GM23248 (cell line): ENCODE data around the gene IL6R.

ENCODE experiments used
- EZH2 ChIP-seq: fragments of 200-600 bp; sonication (generic); IDR thresholded peaks from 2 replicates; pipeline ENCODE4 v1.6.1; 2018; ENCODE audit warnings: antibody characterized with exemption, mild to moderate bottlenecking; ENCODE audit not compliant: insufficient read depth, poor library complexity, severe bottlenecking
- EZH2phosphoT487 ChIP-seq: fragments of 200-600 bp; sonication (generic); IDR thresholded peaks from 2 replicates; pipeline ENCODE4 v1.6.1; 2018; ENCODE audit warnings: antibody characterized with exemption, moderate library complexity, mild to moderate bottlenecking, low read depth; ENCODE audit not compliant: insufficient read depth

DNA sequence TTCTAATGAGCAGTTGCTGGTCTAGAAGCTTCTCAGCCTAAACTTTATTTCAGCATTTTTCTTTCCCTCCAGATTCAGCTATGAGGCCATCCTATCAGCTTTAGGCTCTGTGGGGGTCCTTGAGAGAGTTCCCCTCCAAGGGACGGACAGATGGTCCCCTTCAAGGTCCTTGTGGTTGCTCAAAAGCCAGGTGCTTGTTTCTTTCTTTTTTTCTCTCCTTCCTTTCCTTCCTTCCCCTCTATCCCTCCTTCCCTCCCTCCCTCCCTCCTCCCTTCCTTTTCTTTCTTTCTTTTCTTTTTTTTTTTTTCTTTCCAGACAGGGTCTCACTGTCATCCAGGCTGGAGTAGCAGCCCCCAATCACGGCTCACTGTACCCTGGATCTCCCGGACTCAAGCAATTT is 1.2 kb upstream of the IL6R start:
- no peak for TF ChIP-seq EZH2
- no peak for TF ChIP-seq EZH2phosphoT487
